Umbilical cord (tissue), 2 donors: ENCODE data around the gene ELAVL1. TPM values are rescaled to one million over a fixed set of nuclear protein-coding genes. Genes with fewer than 3 reads are reported as not detected.
A peak's percentile ranks its signal among the peaks of the same experiment; 100 is the strongest.
"Not testable (repeated sequence)": the region's sequence is repeated elsewhere in the genome, so short reads cannot be mapped to it uniquely, and the experiment has no call there.

Experiments used
- DNase-seq: peaks from one replicate; pipeline ENCODE4 v3.0.0-alpha.2; 2015; ENCODE audit warnings: low spot score
- total RNA-seq: library from RNA; depleted of rRNA; stranded (reverse); fragments of >200 nt; gene quantifications from one replicate; pipeline ENCODE4 v1.2.3, GENCODE V29; 2014; ENCODE audit warnings: low replicate concordance; ENCODE audit not compliant: insufficient read depth

ELAVL1 gene
- total RNA-seq, 1 donor from 2014 or later = 16.1 TPM

GRCh38 chr19:7970716-7971448 is 34.6 kb downstream of the ELAVL1 start:
- peak; percentile 20 for DNase-seq

GRCh38 chr19:7969555-7969939 is 35.9 kb downstream of the ELAVL1 start:
- DNase-seq = no peak

DNA sequence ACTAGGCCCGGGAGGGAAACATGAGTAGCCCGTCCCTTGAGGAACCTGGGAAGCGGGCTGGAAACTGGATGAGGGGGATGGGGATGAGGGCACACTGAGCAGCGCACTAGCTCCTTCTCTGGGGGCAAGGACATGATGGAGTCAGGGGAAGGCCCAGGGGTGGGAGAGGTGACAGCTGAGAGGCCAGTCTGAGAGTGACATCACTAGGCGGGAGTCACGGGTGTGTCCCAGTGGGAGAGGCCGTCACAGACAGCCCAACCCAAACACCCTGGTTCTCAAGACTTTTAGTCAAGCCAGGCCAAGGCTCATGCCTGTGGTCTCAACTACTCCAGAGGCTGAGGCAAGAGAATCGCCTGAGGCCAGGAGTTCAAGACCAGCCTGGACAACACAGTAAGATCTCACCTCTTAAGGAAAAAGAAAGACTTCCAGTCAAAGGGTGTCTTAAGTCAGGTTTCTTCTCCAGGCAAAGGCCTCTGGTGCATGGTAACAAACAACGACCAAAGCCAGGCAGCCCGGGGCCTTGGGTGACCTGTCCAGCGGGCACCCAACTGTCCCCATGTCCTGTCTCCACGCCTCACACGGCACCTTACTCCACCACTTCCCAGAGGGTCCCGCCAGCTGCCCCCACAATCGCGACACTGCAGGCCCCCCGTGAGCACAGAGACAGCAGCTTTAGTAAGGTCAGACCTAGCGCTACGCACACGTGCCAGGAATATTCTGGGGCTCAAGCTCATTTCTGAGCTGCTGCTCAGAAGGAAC is 36.5 kb downstream of the ELAVL1 start:
- DNase-seq = no peak

DNA sequence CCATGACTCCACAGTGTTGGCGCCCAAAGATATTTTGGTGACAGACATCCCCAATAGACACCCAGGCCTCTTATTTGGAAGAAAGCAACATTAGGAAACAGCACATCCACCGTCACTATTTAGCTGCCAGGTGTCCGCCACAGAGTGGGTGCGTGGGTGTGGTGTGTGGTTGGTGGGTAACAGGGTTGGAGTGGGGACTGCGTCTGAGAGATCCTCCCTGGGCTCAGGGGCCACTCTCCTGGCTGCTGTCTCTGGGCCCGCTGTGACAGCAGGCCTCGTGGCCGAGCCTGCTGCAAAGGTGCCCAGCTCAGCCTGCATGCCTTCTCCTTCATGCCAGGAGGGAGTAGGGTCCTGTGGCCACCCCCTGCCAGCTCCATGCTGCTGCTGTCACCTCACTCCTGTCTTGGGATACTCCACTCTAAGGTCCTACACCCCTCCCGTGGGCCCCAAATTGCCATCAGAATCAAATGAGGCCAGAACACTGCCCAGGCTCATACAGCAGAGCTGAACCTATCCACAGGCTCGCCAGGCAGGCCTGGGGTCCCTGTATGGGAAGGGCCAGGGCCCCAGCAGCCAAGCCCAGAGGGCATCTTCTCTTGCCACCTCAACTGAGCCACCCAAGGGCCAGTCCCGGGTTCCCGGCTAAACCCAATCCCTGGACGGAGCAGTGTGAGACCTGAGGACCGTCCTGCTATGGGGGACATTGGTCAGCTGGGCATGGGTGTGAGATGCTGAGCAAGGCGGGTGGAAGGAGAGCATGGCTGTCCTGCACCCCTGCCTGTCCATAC is 37.2 kb downstream of the ELAVL1 start:
- no peak for DNase-seq

- no peak for DNase-seq
Observed at GRCh38 chr19:7965921-7966665, 39.3 kb downstream of the ELAVL1 start.

DNA sequence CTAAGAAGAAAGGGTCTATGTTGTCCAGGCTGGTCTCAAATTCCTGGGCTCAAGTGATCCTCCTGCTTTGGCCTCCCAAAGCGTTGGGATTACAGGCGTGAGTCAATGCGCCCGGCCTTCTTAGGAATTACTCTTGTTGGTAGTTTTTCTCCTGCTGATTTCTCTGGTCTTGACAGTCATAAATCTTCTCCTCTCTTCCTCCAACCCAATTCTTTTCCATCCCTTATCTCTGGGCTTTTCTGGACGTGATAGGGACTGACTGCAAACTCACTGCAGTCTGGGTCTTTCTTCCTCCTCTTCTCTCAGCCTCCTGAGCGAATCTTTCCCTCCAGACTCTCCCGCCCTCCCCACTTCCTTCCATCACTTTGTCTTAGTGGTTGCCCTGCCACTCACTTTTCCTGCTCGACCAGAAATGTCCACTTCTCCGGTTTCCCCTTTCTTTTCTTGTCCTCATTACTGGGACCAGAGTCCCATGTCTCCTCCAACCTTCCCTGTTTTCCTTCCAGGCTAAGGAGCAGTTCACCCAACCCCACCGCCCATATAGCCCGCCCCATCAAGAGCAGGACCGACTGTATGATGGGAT is 40.1 kb downstream of the ELAVL1 start:
- DNase-seq = no peak

DNA sequence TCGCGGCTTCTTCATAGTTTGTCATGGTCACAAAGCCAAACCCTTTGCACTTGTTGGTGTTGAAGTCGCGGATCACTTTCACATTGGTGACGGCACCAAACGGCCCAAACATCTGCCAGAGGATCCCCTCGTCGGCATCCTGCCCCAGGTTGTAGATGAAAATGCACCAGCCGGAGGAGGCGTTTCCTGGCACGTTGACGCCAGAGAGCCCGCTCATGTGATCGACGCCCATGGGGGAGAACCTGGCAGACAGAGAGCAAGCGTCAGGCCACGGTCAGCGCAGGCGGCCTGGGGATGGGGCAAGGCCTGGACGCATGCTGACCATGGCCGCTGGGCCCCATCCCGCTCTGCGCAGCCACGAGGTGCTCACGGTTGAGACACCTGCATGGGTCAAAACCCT is 41.9 kb downstream of the ELAVL1 start:
- no peak for DNase-seq

GRCh38 chr19:7962644-7963268 is 42.7 kb downstream of the ELAVL1 start:
- no peak for DNase-seq

DNA sequence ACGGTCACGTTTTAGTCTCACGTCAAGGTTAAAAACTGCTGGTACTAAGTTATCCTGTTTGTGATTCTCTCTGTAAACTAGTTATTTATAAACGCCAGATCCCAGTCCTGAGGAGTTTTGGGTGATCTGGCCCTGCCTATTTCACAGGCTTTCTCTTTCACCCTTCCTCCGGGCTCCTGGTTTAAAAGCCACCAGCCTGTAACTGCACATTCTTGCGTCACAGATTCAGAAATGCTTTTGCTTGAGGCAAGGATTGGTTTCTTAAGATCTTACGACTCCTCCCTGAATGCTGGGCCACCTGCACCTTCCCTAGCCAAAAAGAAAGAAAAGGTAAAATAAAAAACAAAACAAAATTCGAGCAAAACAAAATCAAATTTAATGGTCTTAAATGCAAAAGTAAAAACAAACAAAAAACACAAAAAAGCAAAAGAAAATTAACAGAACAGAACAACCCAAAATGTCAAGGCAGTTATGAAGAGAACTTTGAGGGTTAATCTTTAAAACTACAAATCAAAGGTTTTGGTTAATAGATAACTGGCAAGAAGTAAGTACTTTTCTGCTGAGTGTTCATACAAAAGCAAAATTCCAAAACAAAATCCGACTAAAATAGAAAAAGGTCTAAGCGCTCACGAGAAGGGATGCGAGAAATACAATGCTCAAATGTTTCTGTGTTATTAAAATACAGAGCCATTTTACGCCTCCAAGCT is 43.4 kb downstream of the ELAVL1 start:
- DNase-seq = no peak

DNA sequence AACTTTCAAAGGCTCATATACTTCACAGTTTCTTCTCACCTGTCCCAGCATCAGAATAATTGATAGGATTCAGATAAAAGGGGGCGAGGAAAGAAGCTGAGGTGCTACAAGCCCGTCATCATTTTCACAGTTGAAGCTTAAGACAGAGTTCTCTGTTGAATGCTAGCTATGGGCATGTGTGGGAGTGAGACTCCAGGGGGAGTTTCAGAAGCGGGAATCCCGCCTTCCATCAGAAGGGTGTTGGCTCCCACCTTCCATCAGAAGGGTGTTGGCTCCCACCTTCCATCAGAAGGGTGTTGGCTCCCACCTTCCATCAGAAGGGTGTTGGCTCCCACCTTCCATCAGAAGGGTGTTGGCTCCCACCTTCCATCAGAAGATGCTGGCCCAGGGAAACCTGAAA is 44.4 kb downstream of the ELAVL1 start:
- DNase-seq = not testable (repeated sequence)

DNA sequence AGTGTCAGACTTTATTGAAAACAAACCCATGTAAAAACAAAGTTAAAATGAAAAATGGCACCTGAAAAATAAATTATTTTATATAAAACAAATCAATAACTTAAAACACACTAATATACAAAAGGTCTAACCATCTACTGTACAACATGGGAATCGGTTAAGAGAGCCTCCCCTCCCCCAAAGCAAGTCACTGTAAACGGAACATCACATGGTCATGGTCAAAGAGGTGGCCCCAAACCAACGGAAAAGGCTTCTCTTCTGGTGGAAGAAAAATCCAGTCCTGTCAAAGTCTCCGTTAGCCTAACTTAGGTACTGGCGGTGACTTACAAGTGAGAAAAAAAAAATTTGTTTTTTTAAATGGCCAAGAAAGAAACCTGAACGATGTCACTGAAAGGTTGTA is 46.2 kb downstream of the ELAVL1 start:
- DNase-seq = no peak

- no peak for DNase-seq
Observed at GRCh38 chr19:7955696-7956095, 49.7 kb downstream of the ELAVL1 start.

DNA sequence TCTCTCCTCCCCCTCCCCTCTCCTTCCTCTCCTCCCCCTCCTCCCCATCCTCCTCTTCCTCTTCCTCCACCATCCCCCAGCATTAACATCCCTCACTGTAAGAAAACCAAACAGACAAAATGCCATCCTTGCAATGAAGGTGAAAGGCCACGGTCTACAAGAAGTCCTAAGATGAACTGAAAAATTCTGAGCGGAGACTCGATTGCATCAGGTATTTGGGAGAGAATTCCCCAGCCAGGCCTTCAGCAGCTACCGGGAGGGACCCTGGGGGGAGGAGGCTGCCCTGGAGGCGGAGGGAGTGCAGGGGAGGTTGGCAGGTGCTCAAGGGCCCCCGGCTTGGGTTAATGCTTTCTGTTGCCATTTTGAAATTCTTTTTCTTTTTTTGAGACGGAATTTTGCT is 51.9 kb downstream of the ELAVL1 start:
- DNase-seq = no peak

- no peak for DNase-seq
Observed at GRCh38 chr19:7953060-7953459, 52.4 kb downstream of the ELAVL1 start.

- no peak for DNase-seq
Observed at GRCh38 chr19:7947939-7948338, 57.5 kb downstream of the ELAVL1 start.

DNA sequence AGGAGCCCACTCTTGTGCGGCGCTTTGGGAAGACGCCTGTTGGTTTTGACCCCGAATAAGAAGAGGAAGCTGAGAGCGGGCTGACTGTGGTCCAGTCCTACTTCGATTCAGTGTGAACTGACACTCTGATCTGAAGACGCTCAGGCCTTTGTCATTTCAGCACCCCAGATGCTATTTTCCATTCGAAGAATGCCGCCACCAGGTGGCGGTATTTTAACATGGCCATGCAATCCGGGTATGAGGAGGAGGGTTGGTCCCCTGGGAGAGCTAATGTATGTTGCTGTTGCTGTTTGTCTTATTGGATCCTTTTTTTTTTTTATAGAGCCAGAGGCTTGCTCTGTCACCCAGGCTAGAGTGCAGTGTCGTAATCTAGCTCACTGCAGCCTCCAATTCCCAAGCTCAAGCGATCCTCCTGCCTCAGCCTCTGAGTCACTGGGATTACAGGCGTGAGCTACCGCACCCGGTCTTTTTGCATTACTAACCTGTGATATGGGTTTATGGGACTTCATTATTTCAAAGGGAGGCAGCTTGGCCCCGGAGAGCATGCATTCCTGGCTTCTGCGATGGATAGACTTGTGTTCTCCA is 61.2 kb downstream of the ELAVL1 start:
- DNase-seq = peak; percentile 94

DNA sequence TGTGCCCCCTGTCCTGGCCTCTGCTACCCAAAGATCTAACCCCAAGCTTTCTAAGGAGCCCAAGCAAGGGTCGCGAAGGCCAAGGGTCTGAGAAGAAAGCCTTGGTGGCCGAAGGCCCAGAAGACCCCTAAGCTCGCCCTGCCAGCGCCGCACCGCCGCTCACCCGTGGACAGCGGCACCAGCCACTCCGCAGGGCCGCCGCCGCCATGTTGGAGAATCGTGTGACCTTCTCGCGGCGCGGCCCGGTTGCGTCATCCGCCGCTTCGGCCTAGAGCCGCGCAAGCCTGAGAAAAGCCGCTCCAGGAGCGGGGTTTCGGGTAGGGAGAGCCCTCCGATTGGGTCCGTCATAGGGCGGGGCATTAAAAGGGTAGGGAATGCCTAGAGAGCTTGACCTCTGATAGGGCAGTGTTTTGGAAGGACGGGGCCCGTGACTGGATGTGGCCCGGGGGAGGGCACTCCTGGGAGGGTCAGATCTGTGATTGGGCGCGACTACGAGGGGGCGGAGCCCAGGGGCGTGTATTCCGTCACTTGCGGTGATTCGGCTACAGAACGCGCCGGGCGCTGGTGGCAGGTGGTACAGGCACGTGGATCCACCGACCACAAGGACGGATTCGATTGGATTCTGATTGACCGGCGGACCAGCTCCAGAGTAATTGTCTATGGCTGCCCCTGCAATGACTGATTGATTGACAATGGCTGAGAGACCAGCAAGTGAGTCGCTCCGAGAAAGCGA is 61.8 kb downstream of the ELAVL1 start, which contains the start of gene TIMM44:
TIMM44 (minus strand) TSS at position 223 of the 733 bp plus-strand sequence; CDS start at position 208, 15 bp downstream.
- peak; percentile 100 for DNase-seq

GRCh38 chr19:7942981-7943443 is 62.4 kb downstream of the ELAVL1 start:
- no peak for DNase-seq
